Mesenchymal stem cell (in vitro differentiated cells and primary cell): ENCODE data around the gene UNC5B.

Experiments used
- DNase-seq: peaks from one replicate; pipeline ENCODE4 v3.0.0-alpha.2; 2013
- H2AFZ ChIP-seq: one replicate; pipeline ENCODE4 v1.6.1; 2013; ENCODE audit warnings: low read depth, mild to moderate bottlenecking, control low read depth, inconsistent platforms, low read length, moderate library complexity
- H2AK5ac ChIP-seq: 2 replicates; pipeline ENCODE4 v1.6.1; 2013; ENCODE audit warnings: low read length, moderate library complexity, mild to moderate bottlenecking, inconsistent platforms; ENCODE audit not compliant: severe bottlenecking
- H2BK120ac ChIP-seq: one replicate; pipeline ENCODE4 v1.6.1; 2013; ENCODE audit warnings: low read depth, mild to moderate bottlenecking, inconsistent platforms, low read length, moderate library complexity
- H2BK12ac ChIP-seq, 2 experiments: one replicate each; pipeline ENCODE4 v1.6.1; 2013; ENCODE audit warnings: inconsistent platforms in 2 of 2, low read length in 2 of 2, mild to moderate bottlenecking in 2 of 2, moderate library complexity in 2 of 2, control low read depth in 1 of 2
- H2BK15ac ChIP-seq: one replicate; pipeline ENCODE4 v1.6.1; 2013; ENCODE audit warnings: mild to moderate bottlenecking, low read depth, inconsistent platforms; ENCODE audit not compliant: poor library complexity, severe bottlenecking
- H2BK5ac ChIP-seq: 2 replicates; pipeline ENCODE4 v1.6.1; 2013; ENCODE audit warnings: low read depth, mild to moderate bottlenecking, low read length, control low read depth, inconsistent platforms; ENCODE audit not compliant: poor library complexity, severe bottlenecking
- H3K14ac ChIP-seq, 2 experiments: one replicate each; pipeline ENCODE4 v1.6.1; 2013; ENCODE audit warnings: inconsistent platforms in 2 of 2, low read length in 2 of 2, control low read depth in 1 of 2, mild to moderate bottlenecking in 1 of 2, moderate library complexity in 1 of 2
- H3K18ac ChIP-seq, 2 experiments: one replicate each; pipeline ENCODE4 v1.6.1; 2013; ENCODE audit warnings: inconsistent platforms in 2 of 2, low read length in 2 of 2, control low read depth in 1 of 2, low read depth in 1 of 2, mild to moderate bottlenecking in 1 of 2
- H3K23ac ChIP-seq, 2 experiments: one replicate each; pipeline ENCODE4 v1.6.1; 2013; ENCODE audit warnings: inconsistent platforms in 2 of 2, low read length in 2 of 2, mild to moderate bottlenecking in 2 of 2, moderate library complexity in 2 of 2, control low read depth in 1 of 2
- H3K27ac ChIP-seq: 2 replicates; pipeline ENCODE4 v1.5.1; 2013; ENCODE audit warnings: mild to moderate bottlenecking, moderate library complexity, low read length, control low read depth, inconsistent platforms; ENCODE audit not compliant: poor library complexity, severe bottlenecking
- H3K27me3 ChIP-seq, 2 experiments: 2 replicates each; pipeline versions ENCODE4 v1.6.1 to v1.7.0; 2013; ENCODE audit warnings: low read length in 2 of 2, mild to moderate bottlenecking in 2 of 2, moderate library complexity in 2 of 2, control low read depth in 1 of 2, inconsistent platforms in 1 of 2; ENCODE audit not compliant: control insufficient read depth in 1 of 2, insufficient read depth in 1 of 2
- H3K36me3 ChIP-seq, 2 experiments: 2 replicates each; pipeline versions ENCODE4 v1.6.1 to v1.7.0; 2013; ENCODE audit warnings: low read length in 2 of 2, control low read depth in 1 of 2, inconsistent platforms in 1 of 2, low read depth in 1 of 2, mild to moderate bottlenecking in 1 of 2; ENCODE audit not compliant: insufficient read depth in 2 of 2, control insufficient read depth in 1 of 2
- H3K4ac ChIP-seq, 2 experiments: one replicate each; pipeline ENCODE4 v1.6.1; 2013; ENCODE audit warnings: inconsistent platforms in 2 of 2, low read length in 2 of 2, mild to moderate bottlenecking in 2 of 2, moderate library complexity in 2 of 2, control low read depth in 1 of 2, low read depth in 1 of 2
- H3K4me1 ChIP-seq: 2 replicates; pipeline ENCODE4 v1.6.1; 2013; ENCODE audit warnings: low read depth, low read length, control low read depth; ENCODE audit not compliant: control insufficient read depth, insufficient read depth
- H3K4me2 ChIP-seq: 2 replicates; pipeline ENCODE4 v1.6.1; 2013; ENCODE audit warnings: low read length, mild to moderate bottlenecking, inconsistent platforms; ENCODE audit not compliant: poor library complexity, severe bottlenecking
- H3K4me3 ChIP-seq, 2 experiments: 2 replicates each; pipeline versions ENCODE4 v1.5.1 to v1.7.0; 2013; ENCODE audit warnings: low read length in 2 of 2, mild to moderate bottlenecking in 2 of 2, control low read depth in 1 of 2, low read depth in 1 of 2; ENCODE audit not compliant: insufficient read depth in 1 of 2
- H3K79me1 ChIP-seq: replicated peaks from 2 replicates; pipeline ENCODE4 v1.6.1; 2013; ENCODE audit warnings: mild to moderate bottlenecking, control low read depth, low read length, inconsistent platforms; ENCODE audit not compliant: poor library complexity, severe bottlenecking
- H3K9ac ChIP-seq: 2 replicates; pipeline ENCODE4 v1.7.0; 2013; ENCODE audit warnings: mild to moderate bottlenecking, low read length, moderate library complexity
- H3K9me3 ChIP-seq: 2 replicates; pipeline ENCODE4 v1.7.0; 2013; ENCODE audit warnings: mild to moderate bottlenecking, low read length; ENCODE audit not compliant: control insufficient read depth
- H4K8ac ChIP-seq: one replicate; pipeline ENCODE4 v1.6.1; 2013; ENCODE audit warnings: inconsistent platforms, mild to moderate bottlenecking, low read length, moderate library complexity
- H4K91ac ChIP-seq: one replicate; pipeline ENCODE4 v1.6.1; 2013; ENCODE audit warnings: mild to moderate bottlenecking, low read length, inconsistent platforms
- whole genome bisulfite sequencing: methylation state at CpG from one replicate; pipeline ENCODE4 v1.1.7; 2013; ENCODE audit warnings: mixed read lengths; 5-methylcytosine and 5-hydroxymethylcytosine counted together

The UNC5B gene

GRCh38 chr10:71216363-71216695 is 4.0 kb downstream of the UNC5B start:
- Histone ChIP-seq H3K14ac (no peak overlapping the region), H2BK5ac (no peak overlapping the region), H3K79me1 (no peaks in the 10 kb centered on the region), H2AFZ (no peak overlapping the region), H3K4me3 (no peak overlapping the region), H3K23ac (no peak overlapping the region), H2BK120ac (no peak overlapping the region), H3K27me3 (peaks cover 6 to 85% of the 10 kb centered on the region in 2 experiments), H3K18ac (peak overlapping the region; percentile 50 to 95), H3K9me3 (no peaks in the 10 kb centered on the region), H3K4ac (peak overlapping the region; percentile 20 to 80), H3K4me1 (peaks cover 30% of the 10 kb centered on the region), H3K4me2 (no peak overlapping the region), H3K27ac (no peak overlapping the region), H2BK15ac (peak overlapping the region; percentile 4), H3K36me3 (no peaks in the 10 kb centered on the region), H4K8ac (peak overlapping the region; percentile 70), H2AK5ac (no peak overlapping the region), H2BK12ac (peak overlapping the region; percentile 34 to 77), H3K9ac (peak overlapping the region; percentile 89), H4K91ac (peak overlapping the region; percentile 88)
- WGBS = 30% methylated on average over 1 of the region's 1 CpG
- no peak for DNase-seq

GRCh38 chr10:71216751-71217265 is 4.4 kb downstream of the UNC5B start:
- 25% methylated on average over 3 of the region's 8 CpGs for WGBS
- peak overlapping the region; percentile 75 for H2BK120ac ChIP-seq
- peak overlapping the region; percentile 88 for H4K91ac ChIP-seq
- DNase-seq = peak; percentile 64
- H3K9ac ChIP-seq = peak overlapping the region; percentile 89
- no peak overlapping the region for H3K27ac ChIP-seq
- H2AFZ ChIP-seq = no peak overlapping the region
- H2BK15ac ChIP-seq = peak overlapping the region; percentile 80
- H3K4me2 ChIP-seq = peak overlapping the region; percentile 79
- H3K27me3 ChIP-seq = peaks cover under 1 to 84% of the 10 kb centered on the region in 2 experiments
- no peak overlapping the region for H2AK5ac ChIP-seq
- H3K4ac ChIP-seq = peak overlapping the region; percentile 3 to 80
- H3K4me1 ChIP-seq = peaks cover 30% of the 10 kb centered on the region
- H2BK5ac ChIP-seq = no peak overlapping the region
- H3K4me3 ChIP-seq = peak overlapping the region in 1 of 2 experiments; percentile 75
- H3K9me3 ChIP-seq = no peaks in the 10 kb centered on the region
- H3K36me3 ChIP-seq = no peaks in the 10 kb centered on the region
- H3K23ac ChIP-seq = no peak overlapping the region
- H3K79me1 ChIP-seq = no peaks in the 10 kb centered on the region
- H4K8ac ChIP-seq = peak overlapping the region; percentile 70
- H3K18ac ChIP-seq = peak overlapping the region; percentile 50 to 95
- peak overlapping the region in 1 of 2 experiments; percentile 67 for H3K14ac ChIP-seq
- peak overlapping the region; percentile 12 to 77 for H2BK12ac ChIP-seq

- Histone ChIP-seq H3K23ac (peak overlapping the region in 1 of 2 experiments; percentile 48), H2BK5ac (no peak overlapping the region), H3K4me2 (peak overlapping the region; percentile 79), H2BK120ac (peak overlapping the region; percentile 75), H4K8ac (peak overlapping the region; percentile 70), H3K27ac (no peak overlapping the region), H2BK12ac (peak overlapping the region; percentile 70 to 78), H3K18ac (peak overlapping the region; percentile 74 to 84), H2AFZ (no peak overlapping the region), H2AK5ac (no peak overlapping the region), H3K4me3 (peak overlapping the region; percentile 45 to 75), H3K9ac (peak overlapping the region; percentile 89), H3K79me1 (no peaks in the 10 kb centered on the region), H2BK15ac (peak overlapping the region; percentile 99), H3K4ac (peak overlapping the region; percentile 71 to 76), H3K4me1 (peaks cover 28% of the 10 kb centered on the region), H3K9me3 (no peaks in the 10 kb centered on the region), H3K27me3 (peaks cover 0 to 85% of the 10 kb centered on the region in 2 experiments), H3K36me3 (no peaks in the 10 kb centered on the region), H4K91ac (peak overlapping the region; percentile 88), H3K14ac (no peak overlapping the region)
- peak; percentile 58 for DNase-seq
- WGBS = 1% methylated on average over 52 of the region's 57 CpGs
Observed at GRCh38 chr10:71217266-71218045, 5.1 kb downstream of the UNC5B start.

GRCh38 chr10:71218046-71218650 is 5.8 kb downstream of the UNC5B start:
- Histone ChIP-seq H3K36me3 (no peaks in the 10 kb centered on the region), H2BK12ac (peak overlapping the region; percentile 49 to 70), H2BK15ac (no peak overlapping the region), H3K4me1 (peaks cover 21% of the 10 kb centered on the region), H3K18ac (peak overlapping the region; percentile 81 to 84), H3K9ac (peak overlapping the region; percentile 89), H4K91ac (peak overlapping the region; percentile 86), H3K9me3 (no peaks in the 10 kb centered on the region), H3K4me3 (peak overlapping the region in 1 of 2 experiments; percentile 75), H3K79me1 (no peaks in the 10 kb centered on the region), H3K27me3 (peaks cover 0 to 87% of the 10 kb centered on the region in 2 experiments), H3K27ac (no peak overlapping the region), H2AFZ (no peak overlapping the region), H2BK5ac (no peak overlapping the region), H4K8ac (peak overlapping the region; percentile 59), H3K23ac (no peak overlapping the region), H3K4me2 (peak overlapping the region; percentile 79), H3K4ac (peak overlapping the region; percentile 71), H2BK120ac (peak overlapping the region; percentile 75), H2AK5ac (no peak overlapping the region), H3K14ac (peak overlapping the region in 1 of 2 experiments; percentile 61)
- peak; percentile 90 for DNase-seq
- whole genome bisulfite sequencing = 35% methylated on average over 3 of the region's 4 CpGs
